K562 (cell line): ENCODE results near the gene SOSTDC1. TPM values are rescaled to one million over a fixed set of nuclear protein-coding genes. Genes with fewer than 3 reads are reported as not detected.

Experiments used
- ARNT ChIP-seq, 2 experiments: fragments of 450-650 bp; IDR thresholded peaks; 2 replicates each; pipeline ENCODE4 v1.6.1; 2016; ENCODE audit warnings: mild to moderate bottlenecking in 1 of 2
- BACH1 ChIP-seq: fragments of 200-800 bp; sonication (Bioruptor generic); IDR thresholded peaks from 2 replicates; pipeline ENCODE4 v1.6.1; 2016; ENCODE audit warnings: missing genetic modification characterization, missing compliant biosample characterization
- CCNT2 ChIP-seq: IDR thresholded peaks from 2 replicates; pipeline ENCODE4 v1.6.1; 2011; ENCODE audit warnings: borderline replicate concordance, low read depth, mild to moderate bottlenecking, moderate library complexity, mixed read lengths, low read length; ENCODE audit not compliant: insufficient read length; ENCODE audit errors: extremely low read depth
- CLOCK ChIP-seq: fragments of 250-450 bp; sonication (Bioruptor Pico); IDR thresholded peaks from 2 replicates; pipeline ENCODE4 v1.4.0; 2020; ENCODE audit warnings: mild to moderate bottlenecking, moderate library complexity, borderline replicate concordance
- CREM ChIP-seq: IDR thresholded peaks from 2 replicates; pipeline ENCODE4 v1.6.1; 2014; ENCODE audit warnings: antibody characterized with exemption, low read depth
- FOXM1 ChIP-seq, 2 experiments: fragments of 450-650 bp in 1 of 2; sonication (generic) in 1 of 2; formaldehyde crosslinking in 1 of 2; IDR thresholded peaks; 2 replicates each; pipeline versions ENCODE4 v1.6.1 to v1.9.0; 2017 to 2022; ENCODE audit warnings: low read depth in 2 of 2, mild to moderate bottlenecking in 2 of 2, missing genetic modification reagents in 1 of 2, moderate library complexity in 1 of 2
- GTF2E2 ChIP-seq: fragments of 200-800 bp; sonication (Bioruptor generic); IDR thresholded peaks from 2 replicates; pipeline ENCODE4 v1.6.1; 2016; ENCODE audit warnings: missing genetic modification characterization, missing compliant biosample characterization
- KDM4B ChIP-seq, 2 experiments: fragments of 450-650 bp in 1 of 2; sonication (generic) in 1 of 2; IDR thresholded peaks; 2 replicates each; pipeline ENCODE4 v1.6.1; 2016 to 2017; ENCODE audit warnings: borderline replicate concordance in 2 of 2, antibody characterized with exemption in 1 of 2, low read depth in 1 of 2, mild to moderate bottlenecking in 1 of 2
- LEF1 ChIP-seq: fragments of 450-650 bp; IDR thresholded peaks from 2 replicates; pipeline ENCODE4 v1.6.1; 2016; ENCODE audit warnings: mild to moderate bottlenecking
- MAFG ChIP-seq: fragments of 450-650 bp; conservative IDR thresholded peaks from 2 replicates; pipeline ENCODE4 v1.6.1; 2016; ENCODE audit warnings: missing genetic modification characterization, missing compliant biosample characterization
- NKRF ChIP-seq: fragments of 450-650 bp; IDR thresholded peaks from 2 replicates; pipeline ENCODE4 v1.6.1; 2016; ENCODE audit warnings: borderline replicate concordance
- NR4A1 ChIP-seq, 2 experiments: fragments of 250-450 bp in 1 of 2; fragments of 450-650 bp in 1 of 2; sonication (Bioruptor Pico) in 1 of 2; IDR thresholded peaks; 2 replicates each; pipeline versions ENCODE4 v1.4.0 to v1.6.1; 2016 to 2020; ENCODE audit warnings: mild to moderate bottlenecking in 2 of 2, missing compliant biosample characterization in 1 of 2, missing genetic modification characterization in 1 of 2, moderate library complexity in 1 of 2
- NRF1 ChIP-seq, 2 experiments: fragments of 450-650 bp; IDR thresholded peaks in 1 of 2; conservative IDR thresholded peaks in 1 of 2; 2 replicates each; pipeline ENCODE4 v1.6.1; 2014; ENCODE audit warnings: mild to moderate bottlenecking in 2 of 2
- PHF21A ChIP-seq: fragments of 450-650 bp; IDR thresholded peaks from 2 replicates; pipeline ENCODE4 v1.6.1; 2017; ENCODE audit warnings: low read depth, borderline replicate concordance
- PKNOX1 ChIP-seq: fragments of 450-650 bp; IDR thresholded peaks from 2 replicates; pipeline ENCODE4 v1.6.1; 2016
- RBFOX2 ChIP-seq: fragments of 200-400 bp; formaldehyde crosslinking; IDR thresholded peaks from 2 replicates; pipeline ENCODE4 v1.6.1; 2017; ENCODE audit warnings: low read depth, mild to moderate bottlenecking, low read length, moderate library complexity
- SAP30 ChIP-seq: fragments of 200-600 bp; sonication (generic); IDR thresholded peaks from 2 replicates; pipeline ENCODE4 v1.6.1; 2012; ENCODE audit warnings: borderline replicate concordance, low read depth, mild to moderate bottlenecking, moderate library complexity, low read length, control low read depth, inconsistent platforms; ENCODE audit not compliant: insufficient read depth, poor library complexity, severe bottlenecking
- SRSF7 ChIP-seq: fragments of 200-400 bp; formaldehyde crosslinking; optimal IDR thresholded peaks from 2 replicates; pipeline ENCODE3; 2017; ENCODE audit warnings: mild to moderate bottlenecking, low read depth, low read length
- TEAD4 ChIP-seq, 2 experiments: sonication (generic) in 1 of 2; formaldehyde crosslinking in 1 of 2; IDR thresholded peaks; 2 replicates each; pipeline versions ENCODE4 v1.6.1 to v1.8.0; 2012 to 2022; ENCODE audit warnings: borderline replicate concordance in 1 of 2, inconsistent platforms in 1 of 2, low read length in 1 of 2, mild to moderate bottlenecking in 1 of 2, missing genetic modification reagents in 1 of 2
- TRIM28 ChIP-seq: fragments of 450-650 bp; IDR thresholded peaks from 2 replicates; pipeline ENCODE4 v1.6.1; 2017
- ZNF584 ChIP-seq: fragments of 200-800 bp; sonication (Bioruptor generic); IDR thresholded peaks from 2 replicates; pipeline ENCODE4 v1.6.1; 2016; ENCODE audit warnings: low read depth, mild to moderate bottlenecking, missing genetic modification characterization, missing compliant biosample characterization
- polyA plus RNA-seq, 8 experiments: library from polyadenylated mRNA; depleted of rRNA in 4 of 8; stranded (reverse) in 5 of 8; unstranded in 3 of 8; fragments of >200 nt; fragmentation: Nextera tagmentation in 2 of 8; fragmentation: Illumina TruSeq in 1 of 8; extraction: Ambion mirVana in 2 of 8; extraction: Trizol in 1 of 8; gene quantifications; 2 replicates each; pipeline versions ENCODE4 v1.2.1 to v1.2.3, GENCODE V29; 2011 to 2014; ENCODE audit warnings: inconsistent platforms in 1 of 8, missing spikeins in 1 of 8
- total RNA-seq, 7 experiments: library from RNA; depleted of rRNA in 6 of 7; stranded (reverse); fragments of >200 nt in 6 of 7; fragmentation: Illumina TruSeq in 2 of 7; extraction: Trizol in 2 of 7; gene quantifications; 2 replicates each; pipeline versions ENCODE4 v1.2.1 to v1.2.3, GENCODE V29; 2011 to 2021; ENCODE audit warnings: low replicate concordance in 1 of 7

Gene SOSTDC1
- total and polyA plus RNA-seq, 9 of the 15 experiments (the other 6 are each of a cell fraction or from before 2014, with no cell fraction given) = 8.3 to 48.6 (median 15.9) TPM

- TF ChIP-seq NR4A1 (CRISPR knock-in tag; IDR thresholded peaks at IDR 0.05) (no peak), NR4A1 (tag; IDR thresholded peaks at IDR 0.05) (peak; percentile 71; the same call in 1 of the 2 replicates), TRIM28 (peak; percentile 44; the same call in 1 of the 2 replicates), TEAD4 (IDR thresholded peaks at IDR 0.05; ENCODE audit: low read length) (peak; percentile 78), TEAD4 (CRISPR knock-in tag; IDR thresholded peaks at IDR 0.05; ENCODE audit: borderline replicate concordance) (no peak), CLOCK (CRISPR knock-in tag) (no peak), FOXM1 (IDR thresholded peaks at IDR 0.05; ENCODE audit: low read depth) (peak; percentile 47; the same call in 1 of the 2 replicates), FOXM1 (CRISPR knock-in tag; IDR thresholded peaks at IDR 0.05; ENCODE audit: low read depth) (no peak), CREM (0 out of 2 replicates have a peak, but pooled peaks have one; percentile 32), MAFG (tag) (peak; percentile 53), PKNOX1 (peak; percentile 14; the same call in 1 of the 2 replicates), PHF21A (no peak), ZNF584 (CRISPR knock-in tag) (peak; percentile 85), NKRF (no peak), LEF1 (peak; percentile 67; the same call in 1 of the 2 replicates), CCNT2 (no peak), SRSF7 (no peak), RBFOX2 (peak; percentile 65), ARNT (IDR thresholded peaks at IDR 0.05) (peak in 1 of 2 experiments; percentile 53; a peak in 1 of 4 replicates), GTF2E2 (tag) (peak; percentile 80), NRF1 (conservative IDR thresholded peaks at IDR 0.05 in 1 of 2, IDR thresholded peaks at IDR 0.05 in 1 of 2) (0 out of 4 replicates have a peak, but pooled peaks have one; percentile 21 to 28), BACH1 (tag) (peak; percentile 25; the same call in 1 of the 2 replicates), SAP30 (no peak), KDM4B (IDR thresholded peaks at IDR 0.05; ENCODE audit: borderline replicate concordance in 2 of 2, low read depth in 1 of 2) (no peak)
These were observed 27.1 kb upstream of the SOSTDC1 start (continued) for GRCh38 chr7:16492513-16493062.
